GM12878 (cell line): Measurements from ENCODE around the gene HSD17B12. TPM values are rescaled to one million over a fixed set of nuclear protein-coding genes. Genes with fewer than 3 reads are reported as not detected.
A peak's percentile ranks its signal among the peaks of the same experiment; 100 is the strongest.
"Not testable (repeated sequence)": the region's sequence is repeated elsewhere in the genome, so short reads cannot be mapped to it uniquely, and the experiment has no call there.

Experiments
- ATAC-seq: fragments of 200-7000 bp; cut with Tn5 transposase; 3 replicates; pipeline ENCODE4 v1.9.1; 2020; ENCODE audit warnings: mild to moderate bottlenecking, moderate library complexity
- BruUV-seq: library from RNA; stranded (reverse); fragments of 400-500 nt; replicated peaks from 2 replicates; lab custom pipeline; 2021; lab: Mats Ljungman, UMichigan
- CTCF ChIA-PET: fragments of 300-600 bp; sonication (Branson Sonifier 250); formaldehyde crosslinking; extraction: SDS; loops from one replicate; lab custom pipeline; 2021; ENCODE audit warnings: inconsistent platforms; lab: Yijun Ruan, JAX
- POLR2A ChIA-PET: fragments of 350-600 bp; formaldehyde crosslinking; extraction: SDS; loops from one replicate; lab custom pipeline; 2021; ENCODE audit warnings: inconsistent platforms; lab: Charles Lee
- RAD21 ChIA-PET: fragments of 300-600 bp; sonication (Branson Sonifier 250); formaldehyde crosslinking; loops from one replicate; lab custom pipeline; 2023; ENCODE audit warnings: antibody characterized with exemption; ENCODE audit not compliant: unreplicated experiment; lab: Charles Lee
- SMC1A ChIA-PET: fragments of 300-600 bp; sonication (Branson Sonifier 250); formaldehyde crosslinking; loops from one replicate; lab custom pipeline; 2023; ENCODE audit not compliant: unreplicated experiment, uncharacterized antibody; lab: Charles Lee
- DNase-seq: peaks from one replicate; pipeline ENCODE4 v3.0.0-alpha.2; 2011; ENCODE audit warnings: low read depth, low spot score
- FAIRE-seq: peaks from 3 replicates; lab custom pipeline; 2011; peaks lifted over from hg19 to GRCh38; lab: Jason Lieb, UNC
- H2AFZ ChIP-seq: 2 replicates; pipeline ENCODE4 v1.6.0; 2011; ENCODE audit warnings: low read depth, low read length, control low read depth; ENCODE audit not compliant: control insufficient read depth
- H3K27ac ChIP-seq: 2 replicates; pipeline ENCODE4 v1.5.1; 2011; ENCODE audit warnings: control low read depth; ENCODE audit not compliant: control insufficient read depth, insufficient read depth
- H3K27me3 ChIP-seq, 2 experiments: replicated peaks in 1 of 2; 2 replicates each; pipeline versions ENCODE4 v1.6.0 to v1.6.1; 2011; ENCODE audit warnings: low read length in 1 of 2; ENCODE audit not compliant: control insufficient read depth in 2 of 2, insufficient read depth in 2 of 2
- H3K36me3 ChIP-seq, 2 experiments: 2 replicates each; pipeline ENCODE4 v1.5.1; 2011; ENCODE audit warnings: low read length in 1 of 2; ENCODE audit not compliant: control insufficient read depth in 2 of 2, insufficient read depth in 2 of 2
- H3K4me1 ChIP-seq: 2 replicates; pipeline ENCODE4 v1.6.1; 2011; ENCODE audit warnings: mild to moderate bottlenecking, low read length, moderate library complexity, mixed read lengths; ENCODE audit not compliant: control insufficient read depth, insufficient read depth
- H3K4me2 ChIP-seq: 2 replicates; pipeline ENCODE4 v1.6.0; 2011; ENCODE audit warnings: control low read depth; ENCODE audit not compliant: control insufficient read depth, insufficient read depth
- H3K4me3 ChIP-seq: fragments of 200-600 bp; sonication (generic); 2 replicates; pipeline ENCODE4 v1.5.1; 2016
- H3K79me2 ChIP-seq: 2 replicates; pipeline ENCODE4 v1.6.0; 2011; ENCODE audit warnings: low read length; ENCODE audit not compliant: control insufficient read depth, insufficient read depth
- H3K9ac ChIP-seq: 2 replicates; pipeline ENCODE4 v1.8.0; 2011; ENCODE audit warnings: low read length, control low read depth, mixed read lengths; ENCODE audit not compliant: control insufficient read depth, insufficient read depth
- H3K9me3 ChIP-seq: replicated peaks from 3 replicates; pipeline ENCODE4 v1.5.1; 2011; ENCODE audit warnings: mild to moderate bottlenecking, low read length; ENCODE audit not compliant: control insufficient read depth, insufficient read depth
- H4K20me1 ChIP-seq: 2 replicates; pipeline ENCODE4 v1.6.0; 2011; ENCODE audit not compliant: control insufficient read depth, insufficient read depth
- CBX3 ChIP-seq: fragments of 200-600 bp; sonication (generic); IDR thresholded peaks from 2 replicates; pipeline ENCODE4 v1.6.1; 2016; ENCODE audit warnings: low read depth, borderline replicate concordance
- FOS ChIP-seq: IDR thresholded peaks from 3 replicates; pipeline ENCODE4 v1.6.1; 2011; ENCODE audit warnings: borderline replicate concordance; ENCODE audit not compliant: insufficient read length; ENCODE audit errors: extremely low read depth
- NFXL1 ChIP-seq: fragments of 450-650 bp; IDR thresholded peaks from 2 replicates; pipeline ENCODE4 v1.6.1; 2017; ENCODE audit warnings: antibody characterized with exemption, mild to moderate bottlenecking, borderline replicate concordance
- PML ChIP-seq: IDR thresholded peaks from 2 replicates; pipeline ENCODE4 v1.6.1; 2012; ENCODE audit warnings: low read length, inconsistent platforms
- TCF7 ChIP-seq: IDR thresholded peaks from 2 replicates; pipeline ENCODE4 v1.6.1; 2014; ENCODE audit warnings: antibody characterized with exemption, borderline replicate concordance
- WGBS: methylation state at CpG from one replicate; pipeline ENCODE4 v1.1.6; 2016; ENCODE audit warnings: low lambda C conversion rate; ENCODE audit not compliant: insufficient replicate concordance, insufficient coverage; ENCODE audit errors: missing lambda C conversion rate; 5-methylcytosine and 5-hydroxymethylcytosine counted together
- in situ Hi-C: fragments of 300-500 bp; cut with MboI; formaldehyde crosslinking; loops from 9 replicates; pipeline ENCODE4 v1.14.3; 2018; ENCODE audit warnings: mixed read lengths
- intact Hi-C: fragments of 100-400 bp; cut with micrococcal nuclease; formaldehyde crosslinking; loops from one replicate; pipeline ENCODE4 v1.14.2; 2022; ENCODE audit not compliant: unreplicated experiment
- polyA plus RNA-seq, 11 experiments: library from polyadenylated mRNA; depleted of rRNA in 4 of 11; unstranded in 6 of 11; stranded (reverse) in 5 of 11; fragments of >200 nt; fragmentation: Nextera tagmentation in 4 of 11; fragmentation: Illumina TruSeq in 1 of 11; extraction: Ambion mirVana in 4 of 11; extraction: Trizol in 1 of 11; gene quantifications; 1 replicate in 1 of 11; 2 replicates in 10 of 11; pipeline versions ENCODE4 v1.2.1 to v1.2.3, GENCODE V29; 2011 to 2016; ENCODE audit warnings: inconsistent platforms in 2 of 11, missing spikeins in 2 of 11, low read depth in 1 of 11
- total RNA-seq, 4 experiments: library from RNA; depleted of rRNA in 3 of 4; stranded (reverse); fragments of >200 nt in 3 of 4; fragmentation: Illumina TruSeq in 1 of 4; extraction: Trizol in 1 of 4; gene quantifications; 2 replicates each; pipeline versions ENCODE4 v1.2.1 to v1.2.3, GENCODE V29; 2013 to 2021

HSD17B12 gene
- total and polyA plus RNA-seq, 10 of the 15 experiments (the other 5 are each of a cell fraction or from before 2014, with no cell fraction given), result 23.6 to 88.0 (median 64.7) TPM

DNA sequence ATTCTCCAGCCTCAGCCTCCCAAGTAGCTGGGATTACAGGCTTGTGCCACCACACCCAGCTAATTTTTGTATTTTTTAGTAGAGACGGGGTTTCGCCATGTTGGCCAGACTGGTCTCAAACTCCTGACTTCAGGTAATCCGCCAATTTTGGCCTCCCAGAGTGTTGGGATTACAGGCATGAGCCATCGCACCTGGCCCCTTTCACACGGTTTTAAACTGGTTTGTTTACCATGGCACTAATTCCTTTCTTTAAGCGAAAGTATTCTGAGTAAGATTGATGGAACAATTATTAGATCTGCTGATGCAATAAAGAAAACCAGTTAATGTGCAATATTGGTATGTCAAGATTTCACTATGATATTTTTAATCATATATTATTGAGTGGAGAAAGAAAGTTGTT, 9.3 kb upstream of the HSD17B12 start:
- SMC1A ChIA-PET, result interaction anchor here (0.6 kb wide), 2 partner anchors 14 to 170 kb away, joined by 3 read pairs; no protein-coding TSS in a partner anchor
- CTCF ChIA-PET, result interaction anchor here (1.0 to 1.2 kb wide), 2 partner anchors 172 to 181 kb away, joined by 3 read pairs; no protein-coding TSS in a partner anchor

DNA sequence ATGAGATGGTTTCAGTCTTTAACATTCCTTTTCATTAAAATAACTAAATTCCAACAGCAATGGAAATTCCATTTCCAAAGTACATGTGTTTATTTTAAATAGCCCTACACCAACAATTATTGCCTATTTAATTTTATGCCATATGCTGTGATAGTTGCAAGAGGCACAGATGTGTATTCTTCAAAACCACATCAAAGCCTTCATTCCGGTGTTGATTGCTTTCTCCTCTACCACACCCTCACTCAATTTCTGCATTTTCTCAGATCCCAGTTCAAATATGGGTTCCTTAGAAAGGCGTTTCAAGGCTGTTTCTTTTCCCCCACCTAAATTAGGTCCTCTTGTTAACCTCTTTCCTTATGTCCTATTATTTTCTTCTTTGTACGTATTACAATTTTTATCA, 6.0 kb upstream of the HSD17B12 start:
- TF ChIP-seq TCF7 (0 out of 2 replicates have a peak, but pooled peaks have one; percentile 30), NFXL1 (no peak), PML (no peak), CBX3 (no peak), FOS (no peak)
- no peak for DNase-seq
- intact Hi-C loops, result no loop called here
- RAD21 ChIA-PET, result interaction anchor here (1.6 kb wide), 1 partner anchor 177 kb away, joined by 6 read pairs; no protein-coding TSS in a partner anchor
- Histone ChIP-seq H4K20me1 (no peaks in the 10 kb centered on the region), H3K27ac (no peak overlapping the region), H3K79me2 (no peaks in the 10 kb centered on the region), H3K9me3 (peaks cover 2% of the 10 kb centered on the region; the same call in 2 of the 3 replicates), H3K9ac (no peak overlapping the region), H3K4me2 (no peak overlapping the region), H3K27me3 (no peaks in the 10 kb centered on the region), H3K4me1 (no peaks in the 10 kb centered on the region), H3K4me3 (no peak overlapping the region), H3K36me3 (no peaks in the 10 kb centered on the region), H2AFZ (no peak overlapping the region)
- 28% methylated on average over 3 of the region's 3 CpGs for WGBS
- BruUV-seq, result no TSS peak
- POLR2A ChIA-PET, result no interaction called here
- in situ Hi-C loops, result no loop called here
- ATAC-seq, result no peak
- FAIRE-seq, result no peak
- SMC1A ChIA-PET, result no interaction called here
- CTCF ChIA-PET, result interaction anchor here (1.2 kb wide), 1 partner anchor 177 kb away, joined by 4 read pairs; no protein-coding TSS in a partner anchor

More for the DNA sequence above, 9.3 kb upstream of the HSD17B12 start:
- intact Hi-C loops, H2AFZ ChIP-seq, FAIRE-seq, BruUV-seq, H3K9me3 ChIP-seq, H3K4me3 ChIP-seq, H3K4me1 ChIP-seq, H3K4me2 ChIP-seq, H3K79me2 ChIP-seq, H4K20me1 ChIP-seq, in situ Hi-C loops, H3K9ac ChIP-seq, H3K27me3 ChIP-seq, H3K27ac ChIP-seq, ATAC-seq, H3K36me3 ChIP-seq, RAD21 ChIA-PET, POLR2A ChIA-PET, DNase-seq: not testable (repeated sequence)
- 69% methylated on average over 6 of the region's 6 CpGs for WGBS
